HepG2 (cell line): Measurements from ENCODE around the gene ADARB2. TPM values are rescaled to one million over a fixed set of nuclear protein-coding genes. Genes with fewer than 3 reads are reported as not detected.

Experiments used
- ATAC-seq: fragments of 200-7000 bp; cut with Tn5 transposase; 3 replicates; pipeline ENCODE4 v1.9.1; 2020; ENCODE audit warnings: mild to moderate bottlenecking, moderate library complexity
- BruUV-seq: library from RNA; stranded (reverse); fragments of 400-500 nt; replicated peaks from 2 replicates; lab custom pipeline; 2021; lab: Mats Ljungman, UMichigan
- CTCF ChIA-PET: fragments of 300-600 bp; formaldehyde crosslinking; extraction: SDS; loops from one replicate; lab custom pipeline; 2021; ENCODE audit warnings: low total read pairs, inconsistent platforms, low intra/inter-chr PET ratio; lab: Yijun Ruan, JAX
- POLR2A ChIA-PET: fragments of 350-600 bp; sonication (Branson Sonifier 250); formaldehyde crosslinking; loops from one replicate; lab custom pipeline; 2020; ENCODE audit warnings: antibody characterized with exemption, inconsistent platforms; lab: Yijun Ruan, JAX
- DNase-seq: peaks from one replicate; pipeline ENCODE4 v3.0.0-alpha.2; 2015; ENCODE audit warnings: low spot score
- FAIRE-seq: peaks from 3 replicates; lab custom pipeline; 2011; peaks lifted over from hg19 to GRCh38; lab: Jason Lieb, UNC
- H2AFZ ChIP-seq: one replicate; pipeline ENCODE4 v1.6.1; 2011; ENCODE audit warnings: low read length, inconsistent platforms
- H3K27ac ChIP-seq: fragments of 300-600 bp; 3 replicates; pipeline ENCODE4 v1.8.0; 2011; ENCODE audit warnings: mixed run types, mild to moderate bottlenecking, mixed read lengths, low read length, inconsistent platforms; ENCODE audit not compliant: insufficient read depth; ENCODE audit errors: extremely low read length
- H3K27me3 ChIP-seq, 2 experiments: fragments of 200-600 bp in 1 of 2; 2 replicates in 1 of 2; 3 replicates in 1 of 2; pipeline versions ENCODE4 v1.6.0 to v1.8.0; 2011; ENCODE audit warnings: low read length in 2 of 2, mild to moderate bottlenecking in 2 of 2, moderate library complexity in 2 of 2, inconsistent platforms in 1 of 2; ENCODE audit not compliant: insufficient read depth in 2 of 2, control insufficient read depth in 1 of 2
- H3K36me3 ChIP-seq, 2 experiments: fragments of 200-600 bp in 1 of 2; replicated peaks in 1 of 2; 2 replicates in 1 of 2; 3 replicates in 1 of 2; pipeline versions ENCODE4 v1.5.1 to v1.8.0; 2011; ENCODE audit warnings: low read length in 2 of 2, inconsistent platforms in 1 of 2; ENCODE audit not compliant: insufficient read depth in 2 of 2, control insufficient read depth in 1 of 2
- H3K4me1 ChIP-seq: 2 replicates; pipeline ENCODE4 v1.5.1; 2012; ENCODE audit warnings: low read length, inconsistent platforms; ENCODE audit not compliant: insufficient read depth
- H3K4me2 ChIP-seq: 2 replicates; pipeline ENCODE4 v1.6.0; 2011; ENCODE audit warnings: low read depth, low read length, inconsistent platforms
- H3K4me3 ChIP-seq, 3 experiments: fragments of 200-600 bp in 1 of 3; sonication (generic), shearing (Covaris generic) in 1 of 3; replicated peaks in 1 of 3; 2 replicates each; pipeline ENCODE4 v1.5.1; 2011 to 2016; ENCODE audit warnings: low read length in 3 of 3, inconsistent platforms in 2 of 3, low read depth in 2 of 3, mild to moderate bottlenecking in 2 of 3, control low read depth in 1 of 3, mixed read lengths in 1 of 3; ENCODE audit not compliant: insufficient read depth in 1 of 3
- H3K79me2 ChIP-seq: one replicate; pipeline ENCODE4 v1.6.1; 2011; ENCODE audit warnings: low read length, inconsistent platforms; ENCODE audit not compliant: insufficient read depth
- H3K9ac ChIP-seq: 2 replicates; pipeline ENCODE4 v1.6.0; 2011; ENCODE audit warnings: mild to moderate bottlenecking, low read depth, low read length, inconsistent platforms; ENCODE audit not compliant: insufficient read depth
- H3K9me3 ChIP-seq: 2 replicates; pipeline ENCODE4 v1.5.1; 2012; ENCODE audit warnings: mild to moderate bottlenecking, low read length
- H4K20me1 ChIP-seq: 2 replicates; pipeline ENCODE4 v1.6.0; 2011; ENCODE audit warnings: inconsistent platforms, mild to moderate bottlenecking, low read length, moderate library complexity; ENCODE audit not compliant: insufficient read depth
- CBFB ChIP-seq: sonication (generic); formaldehyde crosslinking; IDR thresholded peaks from 2 replicates; pipeline ENCODE4 v1.4.0; 2020; ENCODE audit warnings: missing genetic modification reagents
- HOXA7 ChIP-seq: sonication (generic); formaldehyde crosslinking; IDR thresholded peaks from 2 replicates; pipeline ENCODE4 v1.8.1; 2022; ENCODE audit warnings: mild to moderate bottlenecking, missing genetic modification reagents, moderate library complexity
- PAF1 ChIP-seq: IDR thresholded peaks from 2 replicates; pipeline ENCODE4 v1.6.1; 2016; ENCODE audit warnings: missing genetic modification reagents, missing compliant biosample characterization
- PHF21A ChIP-seq: sonication (generic); formaldehyde crosslinking; IDR thresholded peaks from 2 replicates; pipeline ENCODE4 v1.5.0; 2020; ENCODE audit warnings: mild to moderate bottlenecking, missing genetic modification reagents
- PLSCR1 ChIP-seq: sonication (generic); formaldehyde crosslinking; IDR thresholded peaks from 2 replicates; pipeline ENCODE4 v1.5.0; 2020; ENCODE audit warnings: missing genetic modification reagents, mild to moderate bottlenecking, borderline replicate concordance
- SRSF4 ChIP-seq: fragments of 200-400 bp; formaldehyde crosslinking; IDR thresholded peaks from one replicate; pipeline ENCODE4 v1.6.1; 2018; ENCODE audit warnings: mild to moderate bottlenecking, low read depth, low read length, moderate library complexity; ENCODE audit not compliant: poor library complexity, severe bottlenecking
- ZNF441 ChIP-seq: sonication (generic); formaldehyde crosslinking; IDR thresholded peaks from 2 replicates; pipeline ENCODE4 v1.7.0; 2021; ENCODE audit warnings: missing genetic modification reagents, borderline replicate concordance
- ZNF589 ChIP-seq: sonication (generic); formaldehyde crosslinking; conservative IDR thresholded peaks from 2 replicates; pipeline ENCODE4 v1.8.0; 2022; ENCODE audit warnings: mild to moderate bottlenecking, moderate library complexity, missing genetic modification reagents
- ZNF777 ChIP-seq: sonication (generic); formaldehyde crosslinking; IDR thresholded peaks from 2 replicates; pipeline ENCODE4 v1.4.0; 2020; ENCODE audit warnings: missing genetic modification reagents
- WGBS: methylation state at CpG from one replicate; pipeline ENCODE4 v1.1.6; 2017; ENCODE audit warnings: low lambda C conversion rate; 5-methylcytosine and 5-hydroxymethylcytosine counted together
- in situ Hi-C: cut with HindIII; loops from 2 replicates; pipeline ENCODE4 v1.10.0; 2017; ENCODE audit warnings: low pct_unique_long_range_greater_than_20kb; ENCODE audit not compliant: extremely low pct_ligation_motif_present
- intact Hi-C: fragments of 100-400 bp; cut with micrococcal nuclease; formaldehyde crosslinking; loops from one replicate; pipeline ENCODE4 v1.10.0; 2022; ENCODE audit not compliant: unreplicated experiment
- polyA plus RNA-seq, 8 experiments: library from polyadenylated mRNA; depleted of rRNA in 3 of 8; stranded (reverse) in 7 of 8; unstranded in 1 of 8; fragments of >200 nt; fragmentation: Illumina TruSeq in 4 of 8; extraction: Trizol in 4 of 8; gene quantifications; 2 replicates each; pipeline versions ENCODE4 v1.2.1 to v1.2.3, GENCODE V29; 2011 to 2016; ENCODE audit warnings: low read depth in 4 of 8, missing spikeins in 1 of 8, mixed read lengths in 1 of 8; ENCODE audit not compliant: insufficient read depth in 1 of 8
- total RNA-seq, 5 experiments: library from RNA; depleted of rRNA; stranded (reverse); fragments of >200 nt; fragmentation: Illumina TruSeq; extraction: Trizol; gene quantifications; 2 replicates each; pipeline ENCODE4 v1.2.3, GENCODE V29; 2016; ENCODE audit warnings: low read depth in 1 of 5

Gene ADARB2
- total and polyA plus RNA-seq, 2 of the 13 experiments (the other 11 are each of a cell fraction or from before 2014, with no cell fraction given): not detected

- TF ChIP-seq PAF1 (CRISPR knock-in tag): no peak
- TF ChIP-seq ZNF589 (CRISPR knock-in tag): no peak
Observed at GRCh38 chr10:1444826-1445225, 292.5 kb downstream of the ADARB2 start (continued).

GRCh38 chr10:1440897-1441296, 296.4 kb downstream of the ADARB2 start:
- no peak overlapping the region for H3K4me3 ChIP-seq
- peaks cover 0 to 9% of the 10 kb centered on the region in 2 experiments; a peak in 1 of 5 replicates for H3K27me3 ChIP-seq
- H3K9me3 ChIP-seq: peaks cover 14% of the 10 kb centered on the region; the same call in 1 of the 2 replicates
- H3K4me2 ChIP-seq: no peak overlapping the region
- ATAC-seq (no peak), DNase-seq (no peak), FAIRE-seq (no peak)
- CTCF ChIA-PET: no interaction called here
- POLR2A ChIA-PET: no interaction called here
- TF ChIP-seq SRSF4: no peak
- TF ChIP-seq ZNF777 (CRISPR knock-in tag): no peak
- no TSS peak for BruUV-seq
- WGBS: 0% methylated on average over 2 of the region's 2 CpGs
- no peaks in the 10 kb centered on the region for H4K20me1 ChIP-seq
- H3K79me2 ChIP-seq: no peaks in the 10 kb centered on the region
- no peak overlapping the region for H2AFZ ChIP-seq
- no peaks in the 10 kb centered on the region for H3K4me1 ChIP-seq
- H3K36me3 ChIP-seq: no peaks in the 10 kb centered on the region
- intact Hi-C loops (no loop called here), in situ Hi-C loops (no loop called here)
- no peak overlapping the region for H3K9ac ChIP-seq
- no peak overlapping the region for H3K27ac ChIP-seq

DNA sequence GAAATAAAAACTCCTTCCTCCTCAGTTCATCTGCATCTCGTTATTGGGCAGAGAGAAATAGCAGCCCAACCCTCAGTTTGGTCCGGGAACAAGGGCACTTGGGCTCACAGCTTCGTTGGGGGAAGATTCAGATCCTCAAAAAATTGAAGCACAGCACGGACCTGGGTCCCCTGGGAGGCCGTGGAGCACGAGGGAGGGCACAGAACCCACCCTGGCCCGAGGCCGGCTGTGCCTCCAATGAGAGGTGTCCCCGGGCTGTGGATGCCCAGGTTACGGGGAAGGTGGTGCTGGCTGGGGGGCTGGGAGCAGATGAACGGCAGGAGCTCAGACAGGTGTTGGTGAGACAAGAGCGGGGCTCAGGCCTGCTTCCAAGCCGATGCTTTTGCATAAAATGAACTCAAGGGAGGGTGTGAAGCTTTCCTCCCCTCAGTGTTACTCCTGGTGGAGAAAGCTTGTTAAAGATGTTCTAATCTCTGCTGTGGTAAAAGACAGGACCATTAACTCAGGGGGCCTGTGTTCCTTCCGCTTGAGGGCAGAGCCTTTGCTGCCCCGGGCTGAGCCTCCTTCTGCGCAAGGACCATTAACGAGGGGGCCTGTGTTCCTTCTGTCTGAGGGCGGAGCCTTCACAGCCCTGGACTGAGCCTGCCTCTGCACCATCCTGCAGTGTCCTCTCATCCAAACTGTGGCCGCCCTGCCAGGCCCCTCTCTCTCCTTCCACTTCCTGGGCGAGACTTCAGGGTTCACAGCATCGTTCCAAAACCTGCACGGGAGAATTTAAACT, 302.2 kb downstream of the ADARB2 start:
- TF ChIP-seq PLSCR1 (CRISPR knock-in tag) (no peak), PHF21A (no peak), ZNF441 (CRISPR knock-in tag) (no peak), CBFB (CRISPR knock-in tag) (no peak), HOXA7 (no peak)
- H3K27ac ChIP-seq: no peak overlapping the region
- ATAC-seq (no peak; the same call in 2 of the 3 replicates), FAIRE-seq (no peak), DNase-seq (no peak)
- 24% methylated on average over 14 of the region's 22 CpGs for WGBS
- no peak overlapping the region for H2AFZ ChIP-seq
- H3K4me2 ChIP-seq: no peak overlapping the region
- no TSS peak for BruUV-seq
- peaks cover 7% of the 10 kb centered on the region; the same call in 1 of the 2 replicates for H3K4me1 ChIP-seq
- H3K4me3 ChIP-seq: no peak overlapping the region
- H3K9me3 ChIP-seq: peaks cover 11% of the 10 kb centered on the region
- peaks cover 3 to 22% of the 10 kb centered on the region in 2 experiments; a peak in 3 of 5 replicates for H3K27me3 ChIP-seq
- no peaks in the 10 kb centered on the region for H3K79me2 ChIP-seq
- intact Hi-C loops: no loop called here
- no peaks in the 10 kb centered on the region for H4K20me1 ChIP-seq
- CTCF ChIA-PET: no interaction called here
- in situ Hi-C loops: no loop called here
- no peaks in the 10 kb centered on the region for H3K36me3 ChIP-seq
- no peak overlapping the region for H3K9ac ChIP-seq
- POLR2A ChIA-PET: no interaction called here
